Cerebellar cortex (tissue), 1 donor: ENCODE measurements around the gene ACSF2.

Experiments used
- DNase-seq: peaks from one replicate; pipeline ENCODE4 v3.0.0-alpha.2; 2015; ENCODE audit warnings: low spot score

Gene ACSF2

DNA sequence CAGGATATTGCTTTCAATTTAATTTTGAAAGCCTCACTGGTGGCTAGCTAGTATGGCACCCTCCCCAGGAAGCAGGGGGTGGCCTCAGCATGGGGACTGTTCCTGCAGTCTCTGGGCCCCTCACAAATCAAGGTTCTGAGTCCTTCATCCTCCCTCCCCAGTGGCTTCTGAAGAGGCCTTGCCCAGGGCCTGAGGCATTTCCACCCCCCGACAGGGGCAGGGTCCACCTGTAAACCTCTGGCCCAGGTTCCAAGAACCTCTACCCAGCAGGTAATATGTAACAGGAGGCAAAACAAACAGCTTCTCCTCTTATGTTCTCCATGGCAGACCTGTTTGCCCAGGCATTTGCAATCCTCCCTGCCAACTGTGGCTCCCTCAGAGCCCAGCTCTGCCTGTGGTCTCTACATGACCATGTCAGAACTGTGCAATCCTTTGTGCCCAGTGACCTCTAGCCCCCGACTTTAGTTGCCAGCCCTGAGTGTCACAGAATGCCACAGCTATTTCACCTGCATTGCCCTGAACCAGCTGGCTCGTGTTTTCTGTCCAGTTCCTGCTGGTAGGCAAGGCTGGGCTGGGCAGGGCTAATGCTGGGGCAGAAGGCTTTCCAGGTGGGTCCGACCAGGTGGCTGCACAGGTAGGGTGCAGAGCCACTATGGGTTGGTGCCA lies 14.3 kb downstream of the ACSF2 start:
- peak; percentile 85 for DNase-seq

GRCh38 chr17:50440838-50441829 lies 15.1 kb downstream of the ACSF2 start:
- no peak for DNase-seq

- DNase-seq: no peak
Observed at GRCh38 chr17:50443505-50443974, 17.5 kb downstream of the ACSF2 start.

DNA sequence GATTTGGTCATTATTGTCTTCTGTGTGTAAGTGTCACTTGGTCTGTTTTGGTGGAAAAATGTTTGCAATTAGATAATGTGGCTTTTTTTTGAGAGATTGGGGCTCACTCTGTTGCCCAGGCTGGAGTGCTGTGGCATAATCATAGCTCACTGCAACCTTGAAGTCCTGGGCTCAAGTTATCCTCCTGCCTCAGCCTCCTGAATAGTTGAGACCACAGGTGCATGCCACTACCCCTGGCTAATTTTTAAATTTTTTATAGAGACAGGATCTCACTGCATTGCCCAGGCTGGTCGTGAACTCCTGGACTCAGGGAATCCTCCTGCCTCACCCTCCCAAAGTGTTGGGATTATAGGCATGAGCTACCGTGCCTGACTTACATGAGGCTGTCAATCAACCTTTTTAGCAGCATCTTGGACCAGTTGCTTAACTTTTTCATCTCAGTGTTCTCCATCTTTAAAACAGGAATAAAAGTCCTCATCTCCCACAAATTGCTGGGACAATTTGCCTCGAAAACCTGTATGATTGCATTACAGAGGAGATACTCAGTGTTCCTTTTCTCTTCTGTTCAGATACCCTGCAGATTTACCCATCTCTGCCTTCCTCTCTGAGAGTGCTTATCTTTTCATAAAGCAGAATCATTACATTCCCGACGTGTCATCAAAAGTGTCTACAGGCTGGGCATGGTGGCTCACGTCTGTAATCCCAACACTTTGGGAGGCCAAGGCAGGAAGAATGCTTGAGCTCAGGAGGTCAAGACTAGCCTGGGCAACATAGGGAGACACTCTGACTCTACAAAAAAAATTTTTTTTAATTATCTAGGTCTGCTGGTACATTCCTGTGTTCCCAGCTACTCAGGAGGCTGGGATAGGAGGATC lies 19.1 kb downstream of the ACSF2 start:
- no peak for DNase-seq

DNA sequence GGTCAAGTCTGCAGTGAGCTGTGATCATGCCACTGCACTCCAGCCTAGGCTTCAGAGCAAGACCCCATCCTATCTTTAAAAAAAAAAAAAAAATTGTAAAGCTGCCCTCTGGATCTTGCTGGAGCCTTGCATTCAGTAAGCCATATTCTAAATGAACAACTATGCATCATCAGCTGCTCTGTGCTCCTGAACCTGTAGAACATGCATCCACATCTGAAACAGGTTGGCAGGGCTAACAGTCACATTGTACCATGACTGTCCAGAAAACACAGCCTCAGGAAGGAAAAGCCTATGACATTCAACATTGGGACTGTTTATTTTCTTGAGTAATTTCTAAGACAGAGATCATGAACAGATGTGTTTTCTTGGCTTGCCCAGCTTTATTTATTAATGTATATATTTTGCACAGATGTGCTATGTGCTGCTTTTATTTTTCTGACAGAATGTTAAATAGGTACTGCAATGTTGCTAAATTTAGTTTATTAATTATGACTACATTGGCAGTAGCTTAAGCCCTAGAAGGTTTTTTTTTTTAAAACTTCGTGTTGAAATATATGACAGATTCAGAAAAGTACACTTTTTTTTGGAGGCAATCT lies 19.8 kb downstream of the ACSF2 start:
- DNase-seq: no peak

GRCh38 chr17:50447870-50448595 lies 22.0 kb downstream of the ACSF2 start:
- DNase-seq: no peak

- no peak for DNase-seq
Observed at GRCh38 chr17:50448643-50449042, 22.6 kb downstream of the ACSF2 start.

DNA sequence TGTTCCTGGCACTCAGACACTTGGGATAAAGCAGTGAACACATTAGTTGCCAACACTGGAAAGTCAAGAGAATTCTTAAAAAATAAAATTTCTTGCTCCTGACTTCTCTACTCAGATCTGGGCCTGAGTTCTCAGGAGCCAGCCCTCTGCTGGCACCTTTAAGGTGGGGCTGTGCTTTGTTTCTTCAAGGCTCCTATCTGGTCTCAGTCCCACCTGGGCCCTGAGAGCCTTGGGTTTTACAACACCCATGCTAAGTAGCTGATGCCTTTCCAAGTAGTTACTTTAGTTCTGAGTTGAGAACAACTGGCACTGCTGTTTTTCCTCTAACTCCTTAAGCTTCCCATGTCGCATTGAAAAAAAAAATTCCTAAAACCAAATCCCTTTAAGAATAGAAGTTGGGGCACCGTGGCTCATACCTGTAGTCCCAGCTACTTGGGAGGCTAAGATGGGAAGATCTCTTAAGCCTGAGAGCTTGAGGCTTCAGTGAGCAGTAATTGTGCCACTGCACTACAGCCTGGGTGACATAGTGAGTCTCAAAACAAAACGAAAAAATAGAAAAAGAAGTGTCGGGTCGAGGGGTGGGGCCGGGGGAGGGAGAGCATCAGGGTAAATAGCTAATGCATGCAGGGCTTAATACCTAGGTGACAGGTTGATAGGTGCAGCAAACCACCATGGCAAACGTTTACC lies 26.1 kb downstream of the ACSF2 start:
- no peak for DNase-seq

DNA sequence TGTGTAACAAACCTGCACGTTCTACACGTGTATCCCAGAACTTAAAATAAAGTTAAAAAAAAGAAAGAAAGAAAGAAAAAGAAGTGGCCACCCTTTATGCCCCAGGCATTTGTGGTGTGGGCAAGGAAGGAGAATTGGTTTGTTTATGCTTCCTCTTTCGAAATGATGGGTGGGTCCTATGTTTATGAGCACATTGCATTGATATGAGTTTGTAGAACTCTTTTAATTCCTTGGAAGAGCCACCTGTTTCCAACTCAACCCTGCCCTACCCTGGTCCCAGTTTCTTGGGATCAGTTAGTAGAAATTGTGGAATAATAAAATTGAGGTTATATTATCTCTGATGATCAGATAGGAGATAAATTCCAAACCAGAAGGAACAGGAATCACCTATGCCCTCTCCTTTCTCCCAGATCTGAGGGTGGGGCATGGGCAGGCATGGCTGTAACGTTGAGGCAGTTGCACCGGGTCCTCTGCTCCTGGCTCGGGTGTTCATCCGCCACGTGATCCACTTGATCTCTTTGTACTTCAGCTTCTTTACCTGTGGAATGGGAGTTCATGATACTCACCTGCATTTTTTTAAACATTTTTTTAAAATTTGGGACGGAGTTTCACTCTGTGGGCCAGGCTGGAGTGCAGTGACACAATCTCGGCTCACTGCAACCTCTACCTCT lies 26.7 kb downstream of the ACSF2 start:
- no peak for DNase-seq

- DNase-seq: no peak
Observed at GRCh38 chr17:50453901-50454300, 27.9 kb downstream of the ACSF2 start.

- DNase-seq: no peak
Observed at GRCh38 chr17:50457621-50458020, 31.6 kb downstream of the ACSF2 start.

GRCh38 chr17:50458270-50458669 lies 32.3 kb downstream of the ACSF2 start:
- no peak for DNase-seq

DNA sequence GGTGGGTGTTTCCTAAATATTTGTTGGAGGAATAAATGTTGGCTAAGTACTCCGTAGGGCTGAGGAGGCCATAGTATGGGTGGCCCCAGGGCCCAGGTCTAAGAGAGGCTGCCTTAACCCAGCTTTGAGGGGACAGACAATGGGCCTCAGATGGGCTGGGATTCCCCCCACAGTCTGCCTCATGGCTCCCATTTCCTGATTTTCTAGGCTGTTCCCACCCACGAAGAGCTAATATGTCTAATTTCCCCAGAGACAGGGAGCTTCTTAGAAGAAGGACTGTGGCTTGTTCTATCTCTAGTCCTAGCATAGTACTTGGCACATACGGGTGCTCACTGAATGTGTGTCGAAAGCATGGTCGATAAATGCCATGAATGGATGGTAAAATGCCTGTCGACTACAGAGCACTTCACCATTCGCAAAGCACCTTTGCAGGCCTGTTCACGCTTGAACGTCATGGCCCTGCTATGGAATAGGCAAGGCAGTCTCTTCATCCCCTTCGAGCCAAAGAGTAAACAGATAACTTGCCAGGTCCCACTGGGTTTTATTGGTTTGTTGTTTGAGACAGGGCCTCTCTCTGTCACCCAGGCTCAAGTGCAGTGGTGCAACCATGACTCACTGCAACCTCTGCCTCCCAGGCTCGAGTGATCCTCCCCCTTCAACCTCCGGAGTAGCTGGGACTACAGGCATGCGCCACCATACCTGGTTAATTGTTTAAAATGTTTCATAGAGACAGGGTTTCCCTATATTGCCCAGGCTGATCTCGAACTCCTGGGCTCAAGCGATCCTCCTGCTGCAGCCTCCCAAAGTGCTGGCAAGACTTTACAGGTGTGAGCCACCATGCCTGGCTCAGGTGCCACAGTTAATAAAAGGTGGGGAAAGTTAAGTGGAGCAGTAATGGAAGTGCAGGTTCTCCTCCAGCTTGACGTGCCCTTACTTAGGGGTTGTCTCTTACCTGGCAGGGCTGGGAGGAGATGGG lies 33.0 kb downstream of the ACSF2 start:
- DNase-seq: no peak

DNA sequence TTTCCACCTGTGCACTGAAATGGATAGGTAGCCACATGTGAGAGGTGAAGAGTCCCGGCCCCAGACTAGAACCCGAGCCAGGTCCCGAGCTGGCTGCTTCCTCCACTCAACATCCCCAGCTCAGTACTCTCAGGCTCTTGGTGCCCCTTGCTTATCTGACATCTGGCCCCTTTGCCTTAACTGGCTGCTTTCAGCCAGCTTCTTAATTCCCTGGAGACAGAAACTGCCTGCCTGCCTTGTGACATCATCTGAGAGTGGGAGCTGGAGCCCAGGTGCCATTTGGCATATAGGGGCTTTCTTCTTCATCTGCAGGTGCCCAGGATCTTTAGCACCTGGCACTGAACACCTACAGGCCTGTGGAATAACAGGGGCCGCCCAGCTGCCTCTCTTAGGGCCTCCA lies 33.7 kb downstream of the ACSF2 start:
- no peak for DNase-seq

DNA sequence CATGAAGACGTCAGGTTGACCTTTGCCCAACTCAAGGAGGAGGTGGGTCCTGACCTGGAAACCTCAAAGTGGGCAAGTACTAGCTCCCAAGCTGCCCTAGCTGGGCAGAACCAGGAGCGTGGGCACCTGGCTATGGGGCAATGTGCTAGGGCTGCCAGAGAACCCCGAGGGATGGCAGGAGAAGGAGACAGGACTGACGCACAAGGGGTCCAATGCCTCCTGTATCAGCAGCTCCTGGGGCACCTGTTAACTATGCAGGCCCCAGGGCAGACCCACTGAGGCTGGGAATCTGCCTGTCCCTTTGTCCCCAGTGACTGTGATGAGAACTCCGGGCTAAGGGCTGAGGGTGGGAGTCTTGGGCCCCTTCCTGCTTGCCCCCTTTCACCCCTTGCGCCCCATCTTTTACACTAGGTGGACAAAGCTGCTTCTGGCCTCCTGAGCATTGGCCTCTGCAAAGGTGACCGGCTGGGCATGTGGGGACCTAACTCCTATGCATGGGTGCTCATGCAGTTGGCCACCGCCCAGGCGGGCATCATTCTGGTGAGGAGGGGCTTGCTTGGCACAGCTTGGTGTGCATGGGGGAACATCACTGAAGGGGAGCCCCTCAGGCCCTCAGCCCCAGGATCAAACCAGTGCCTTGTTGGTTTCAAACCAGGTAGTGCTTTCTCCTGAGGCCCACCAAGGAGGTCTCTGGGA lies 35.0 kb downstream of the ACSF2 start:
- DNase-seq: no peak

GRCh38 chr17:50461550-50462132 lies 35.6 kb downstream of the ACSF2 start:
- no peak for DNase-seq

DNA sequence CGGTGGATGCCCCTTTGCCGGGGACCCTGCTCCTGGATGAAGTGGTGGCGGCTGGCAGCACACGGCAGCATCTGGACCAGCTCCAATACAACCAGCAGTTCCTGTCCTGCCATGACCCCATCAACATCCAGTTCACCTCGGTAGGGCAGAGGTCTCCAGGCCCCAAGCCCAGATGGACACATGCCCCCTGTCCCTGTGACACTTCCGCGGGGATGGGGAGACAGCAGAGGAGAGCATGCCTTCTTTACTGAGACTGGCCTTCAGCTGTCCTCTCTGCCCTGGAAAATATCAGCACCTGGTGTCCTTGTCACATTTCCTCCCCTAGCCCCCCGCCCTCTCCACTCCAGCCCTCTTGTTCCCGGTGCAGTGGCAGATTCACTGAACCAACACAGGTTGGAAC lies 36.4 kb downstream of the ACSF2 start:
- no peak for DNase-seq

DNA sequence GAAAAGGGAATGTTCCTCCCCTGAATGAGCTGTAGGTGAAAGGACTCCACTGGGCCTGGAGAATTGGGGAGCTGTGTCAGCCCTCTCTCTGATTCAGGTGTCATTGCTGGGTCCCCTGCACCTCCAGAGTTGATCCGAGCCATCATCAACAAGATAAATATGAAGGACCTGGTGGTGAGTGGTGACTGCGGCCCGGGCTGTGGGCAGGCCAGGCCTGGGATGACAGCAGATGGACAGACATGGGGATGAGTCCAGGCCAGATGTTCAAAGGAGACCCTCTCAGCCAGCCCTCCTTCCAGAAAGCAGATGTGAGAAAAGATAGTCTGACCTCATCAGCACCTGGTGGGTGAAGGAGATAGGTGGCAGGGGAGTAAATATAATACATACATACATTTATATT lies 38.1 kb downstream of the ACSF2 start:
- DNase-seq: no peak
